HL-60 (cell line): Measurements from ENCODE around the gene XPR1.

Experiments
- DNase-seq, 2 experiments: peaks; one replicate each; pipeline ENCODE4 v3.0.0-alpha.2; 2010 to 2020; ENCODE audit warnings: low read depth in 1 of 2, low spot score in 1 of 2
- H3K27ac ChIP-seq: fragments of 250-450 bp; sonication (Bioruptor Pico); replicated peaks from 2 replicates; pipeline ENCODE4 v1.5.1; 2020; ENCODE audit warnings: mild to moderate bottlenecking, moderate library complexity
- H3K27me3 ChIP-seq: fragments of 250-450 bp; sonication (Bioruptor Pico); 2 replicates; pipeline ENCODE4 v1.5.1; 2021; ENCODE audit warnings: mild to moderate bottlenecking, moderate library complexity; ENCODE audit not compliant: insufficient read depth, poor library complexity, severe bottlenecking
- H3K4me3 ChIP-seq: replicated peaks from 2 replicates; pipeline ENCODE4 v1.5.1; 2011; ENCODE audit warnings: mild to moderate bottlenecking, control low read depth, low read length; ENCODE audit not compliant: insufficient read depth
- CTCF ChIP-seq: IDR thresholded peaks from one replicate; pipeline ENCODE4 v1.5.1; 2011; ENCODE audit warnings: low read length, control low read depth, inconsistent platforms; ENCODE audit not compliant: insufficient read depth
- GABPA ChIP-seq: IDR thresholded peaks from 2 replicates; pipeline ENCODE4 v1.6.1; 2012; ENCODE audit warnings: low read depth
- POLR2AphosphoS5 ChIP-seq: IDR thresholded peaks from 2 replicates; pipeline ENCODE4 v1.6.1; 2012; ENCODE audit warnings: low read depth
- SPI1 ChIP-seq: IDR thresholded peaks from 2 replicates; pipeline ENCODE4 v1.6.1; 2012; ENCODE audit warnings: low read depth, mild to moderate bottlenecking, borderline replicate concordance
- TF ChIP-seq, protein P1 (sequence below): IDR thresholded peaks from 2 replicates; pipeline ENCODE4 v1.6.1; 2012; ENCODE audit warnings: low read depth; ENCODE audit not compliant: insufficient replicate concordance

XPR1 gene

DNA sequence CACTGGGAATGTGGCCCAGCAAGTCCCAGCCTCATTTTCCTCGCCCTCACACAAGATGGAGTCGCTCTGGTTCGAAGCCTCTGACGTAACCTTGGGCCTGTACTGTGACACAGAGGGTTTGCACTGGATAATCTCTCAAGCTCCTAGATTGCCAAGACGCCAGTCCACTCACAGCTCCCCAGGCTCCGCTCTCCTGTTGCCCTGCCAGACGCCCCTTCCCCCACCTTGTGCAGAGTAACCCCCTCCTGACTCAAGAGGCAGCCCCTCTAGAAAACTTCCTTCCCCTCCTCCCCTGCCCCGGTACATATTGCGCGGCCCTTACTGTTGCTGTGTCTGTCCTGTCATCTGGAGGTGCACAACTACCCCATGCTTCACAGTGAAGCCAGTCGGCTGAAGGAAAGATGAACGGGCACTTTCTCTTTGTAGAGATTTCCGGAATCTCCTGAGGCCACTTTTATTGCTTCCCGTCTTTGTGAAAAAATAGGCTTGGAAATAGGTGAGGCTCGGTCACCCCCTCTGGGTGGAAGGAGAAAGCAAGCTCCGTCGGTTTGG lies 279.9 kb downstream of the XPR1 start:
- no peak overlapping the region for H3K27ac ChIP-seq
- TF ChIP-seq CTCF, result no peak
- no peak for DNase-seq
- H3K27me3 ChIP-seq, result no peaks in the 10 kb centered on the region
- peak overlapping the region; percentile 37 for H3K4me3 ChIP-seq

DNA sequence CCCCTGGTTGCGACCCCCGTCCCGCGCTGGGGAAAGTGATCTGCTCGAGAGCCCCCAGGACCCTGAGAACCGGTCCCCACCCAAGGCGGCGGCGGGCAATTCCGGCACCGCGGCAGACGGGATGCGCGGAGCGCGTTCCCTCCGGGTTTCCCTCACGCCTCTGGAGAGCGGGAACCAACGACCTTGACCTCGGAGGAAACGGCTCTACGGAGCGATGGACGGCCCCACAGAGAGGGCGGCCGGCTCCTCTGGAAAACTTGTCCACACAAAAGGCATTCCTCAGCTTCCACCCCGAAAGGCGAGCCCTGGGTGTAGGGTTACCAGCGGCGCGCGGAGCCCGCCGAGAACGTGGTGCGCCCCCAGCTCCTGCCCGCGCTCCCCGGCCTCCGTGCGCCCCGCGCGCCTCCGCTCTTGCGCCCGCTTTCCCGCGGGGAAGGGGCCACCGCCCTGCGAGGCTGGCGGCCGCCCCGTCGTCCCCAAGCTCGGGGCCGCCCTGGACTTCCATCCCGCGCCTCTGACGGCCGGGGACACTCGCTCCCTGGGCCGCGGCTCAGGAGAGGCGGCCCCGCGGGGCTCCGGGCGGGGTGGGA lies 280.5 kb downstream of the XPR1 start:
- TF ChIP-seq GABPA (no peak), SPI1 (no peak), CTCF (no peak), POLR2AphosphoS5 (no peak)
- TF ChIP-seq, protein P1, sequence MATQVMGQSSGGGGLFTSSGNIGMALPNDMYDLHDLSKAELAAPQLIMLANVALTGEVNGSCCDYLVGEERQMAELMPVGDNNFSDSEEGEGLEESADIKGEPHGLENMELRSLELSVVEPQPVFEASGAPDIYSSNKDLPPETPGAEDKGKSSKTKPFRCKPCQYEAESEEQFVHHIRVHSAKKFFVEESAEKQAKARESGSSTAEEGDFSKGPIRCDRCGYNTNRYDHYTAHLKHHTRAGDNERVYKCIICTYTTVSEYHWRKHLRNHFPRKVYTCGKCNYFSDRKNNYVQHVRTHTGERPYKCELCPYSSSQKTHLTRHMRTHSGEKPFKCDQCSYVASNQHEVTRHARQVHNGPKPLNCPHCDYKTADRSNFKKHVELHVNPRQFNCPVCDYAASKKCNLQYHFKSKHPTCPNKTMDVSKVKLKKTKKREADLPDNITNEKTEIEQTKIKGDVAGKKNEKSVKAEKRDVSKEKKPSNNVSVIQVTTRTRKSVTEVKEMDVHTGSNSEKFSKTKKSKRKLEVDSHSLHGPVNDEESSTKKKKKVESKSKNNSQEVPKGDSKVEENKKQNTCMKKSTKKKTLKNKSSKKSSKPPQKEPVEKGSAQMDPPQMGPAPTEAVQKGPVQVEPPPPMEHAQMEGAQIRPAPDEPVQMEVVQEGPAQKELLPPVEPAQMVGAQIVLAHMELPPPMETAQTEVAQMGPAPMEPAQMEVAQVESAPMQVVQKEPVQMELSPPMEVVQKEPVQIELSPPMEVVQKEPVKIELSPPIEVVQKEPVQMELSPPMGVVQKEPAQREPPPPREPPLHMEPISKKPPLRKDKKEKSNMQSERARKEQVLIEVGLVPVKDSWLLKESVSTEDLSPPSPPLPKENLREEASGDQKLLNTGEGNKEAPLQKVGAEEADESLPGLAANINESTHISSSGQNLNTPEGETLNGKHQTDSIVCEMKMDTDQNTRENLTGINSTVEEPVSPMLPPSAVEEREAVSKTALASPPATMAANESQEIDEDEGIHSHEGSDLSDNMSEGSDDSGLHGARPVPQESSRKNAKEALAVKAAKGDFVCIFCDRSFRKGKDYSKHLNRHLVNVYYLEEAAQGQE, result no peak
- Histone ChIP-seq H3K27me3 (no peaks in the 10 kb centered on the region), H3K27ac (no peak overlapping the region), H3K4me3 (peak overlapping the region; percentile 37)
- DNase-seq, result no peak

DNA sequence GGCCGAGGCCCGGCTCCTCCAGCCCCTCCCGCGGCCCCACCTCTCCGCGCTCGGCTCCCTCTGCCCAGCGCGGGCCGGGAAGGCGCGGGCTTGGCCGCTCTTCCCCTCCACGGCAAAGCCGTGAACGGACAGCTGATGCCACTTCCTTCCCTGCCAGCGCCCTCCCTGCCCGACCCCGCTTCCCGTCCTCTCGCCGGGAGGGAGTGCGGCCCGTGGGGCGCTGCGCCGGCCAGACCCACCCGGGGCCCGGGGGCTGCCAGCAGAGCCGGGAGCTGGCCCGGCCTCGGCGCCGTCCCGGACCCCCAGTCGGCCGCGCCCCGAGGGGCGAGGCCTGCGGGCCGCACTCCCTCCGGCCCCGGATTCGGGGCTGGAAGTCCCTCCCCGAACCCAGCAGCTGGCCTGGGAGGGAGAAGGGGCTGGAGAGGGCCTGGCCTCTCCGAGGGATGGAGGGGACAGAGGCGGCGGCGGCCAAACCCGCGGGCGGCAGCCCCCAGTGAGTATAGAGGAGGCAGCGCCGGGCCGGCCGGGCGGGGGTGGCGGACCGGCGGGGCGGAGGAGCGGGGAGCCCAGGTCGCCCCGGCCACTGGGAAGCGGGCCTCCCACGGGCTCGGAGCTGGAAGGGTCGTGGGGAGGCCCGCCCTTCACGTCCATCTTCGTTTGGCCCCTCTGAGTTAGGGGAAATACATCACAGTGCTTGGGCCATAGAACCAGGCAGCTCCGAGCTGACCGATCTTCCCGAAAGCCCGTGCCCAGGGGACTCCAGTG lies 281.2 kb downstream of the XPR1 start, which contains the start of gene KIAA1614:
Gene KIAA1614 (plus strand): TSS at position 97 of the 765 bp plus-strand sequence. CDS start 347 bp downstream, at position 444.
- H3K4me3 ChIP-seq, result peak within 1 kb of the TSS; percentile 37
- no peaks in the 10 kb centered on the region for H3K27me3 ChIP-seq
- peak; percentile 15 to 17 for DNase-seq
- TF ChIP-seq CTCF (no peak), SPI1 (peak; percentile 59; the same call in 1 of the 2 replicates)
- TF ChIP-seq, protein P1, result no peak
- H3K27ac ChIP-seq, result no peak within 1 kb of the TSS
